Measurements from ENCODE around the gene TESPA1.

Gene TESPA1

DNA sequence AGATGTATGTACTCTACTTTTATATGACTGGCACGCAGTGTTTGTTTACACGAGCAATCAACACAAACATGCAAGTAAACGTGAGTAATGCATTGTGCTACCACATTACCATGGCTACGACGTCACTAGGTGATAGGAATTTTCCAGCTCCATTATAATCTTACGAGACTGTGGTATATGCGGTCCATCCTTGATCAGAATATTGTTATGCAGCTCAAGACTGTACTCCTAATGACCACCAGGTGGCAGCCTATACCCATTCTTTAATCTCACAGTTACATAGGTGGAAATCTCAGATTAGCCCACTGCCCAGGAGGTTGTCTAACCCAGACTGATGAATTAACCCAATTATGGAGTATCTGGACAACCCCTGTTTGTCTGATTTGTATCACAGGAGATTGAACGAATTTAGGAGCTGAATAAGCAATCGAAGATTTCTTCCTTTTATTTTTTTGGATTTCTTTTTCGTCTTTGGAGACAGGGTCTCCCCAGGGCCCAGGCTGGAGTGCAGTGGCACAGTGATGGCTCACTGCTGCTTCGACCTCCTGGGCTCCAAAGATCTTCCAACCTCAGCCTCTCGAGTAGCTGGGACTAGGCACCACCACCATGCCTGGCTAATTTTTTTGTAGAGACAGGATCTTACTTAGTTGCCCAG lies 8.7 kb upstream of the TESPA1 start:
- Histone ChIP-seq H3K27ac (ENCODE audit: low read length) (no peak overlapping the region), H3K27me3 (ENCODE audit: low read depth, low read length) (no peaks in the 10 kb centered on the region), H3K4me3 (ENCODE audit: low read length) (peak overlapping the region; percentile 30; the same call in 1 of the 2 replicates), H3K36me3 (replicated peaks; ENCODE audit: low read depth, low read length) (no peaks in the 10 kb centered on the region), H3K4me2 (ENCODE audit: low read length) (peak overlapping the region; percentile 57), H3K79me2 (ENCODE audit: low read length) (no peaks in the 10 kb centered on the region), H3K4me1 (ENCODE audit: low read length) (peaks cover 47% of the 10 kb centered on the region), H2AFZ (ENCODE audit: low read depth, low read length) (no peak overlapping the region), H3K9me3 (ENCODE audit: insufficient read depth, low read length) (no peaks in the 10 kb centered on the region), H3K9ac (ENCODE audit: low read length) (no peak overlapping the region), H4K20me1 (ENCODE audit: insufficient read depth, low read length) (no peaks in the 10 kb centered on the region)
- no peak for TF ChIP-seq EZH2phosphoT487 (IDR thresholded peaks at IDR 0.05; ENCODE audit: low read depth)
- TF ChIP-seq, protein P1, sequence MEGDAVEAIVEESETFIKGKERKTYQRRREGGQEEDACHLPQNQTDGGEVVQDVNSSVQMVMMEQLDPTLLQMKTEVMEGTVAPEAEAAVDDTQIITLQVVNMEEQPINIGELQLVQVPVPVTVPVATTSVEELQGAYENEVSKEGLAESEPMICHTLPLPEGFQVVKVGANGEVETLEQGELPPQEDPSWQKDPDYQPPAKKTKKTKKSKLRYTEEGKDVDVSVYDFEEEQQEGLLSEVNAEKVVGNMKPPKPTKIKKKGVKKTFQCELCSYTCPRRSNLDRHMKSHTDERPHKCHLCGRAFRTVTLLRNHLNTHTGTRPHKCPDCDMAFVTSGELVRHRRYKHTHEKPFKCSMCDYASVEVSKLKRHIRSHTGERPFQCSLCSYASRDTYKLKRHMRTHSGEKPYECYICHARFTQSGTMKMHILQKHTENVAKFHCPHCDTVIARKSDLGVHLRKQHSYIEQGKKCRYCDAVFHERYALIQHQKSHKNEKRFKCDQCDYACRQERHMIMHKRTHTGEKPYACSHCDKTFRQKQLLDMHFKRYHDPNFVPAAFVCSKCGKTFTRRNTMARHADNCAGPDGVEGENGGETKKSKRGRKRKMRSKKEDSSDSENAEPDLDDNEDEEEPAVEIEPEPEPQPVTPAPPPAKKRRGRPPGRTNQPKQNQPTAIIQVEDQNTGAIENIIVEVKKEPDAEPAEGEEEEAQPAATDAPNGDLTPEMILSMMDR (IDR thresholded peaks at IDR 0.05; ENCODE audit: low read depth, low read length): peak; percentile 86

DNA sequence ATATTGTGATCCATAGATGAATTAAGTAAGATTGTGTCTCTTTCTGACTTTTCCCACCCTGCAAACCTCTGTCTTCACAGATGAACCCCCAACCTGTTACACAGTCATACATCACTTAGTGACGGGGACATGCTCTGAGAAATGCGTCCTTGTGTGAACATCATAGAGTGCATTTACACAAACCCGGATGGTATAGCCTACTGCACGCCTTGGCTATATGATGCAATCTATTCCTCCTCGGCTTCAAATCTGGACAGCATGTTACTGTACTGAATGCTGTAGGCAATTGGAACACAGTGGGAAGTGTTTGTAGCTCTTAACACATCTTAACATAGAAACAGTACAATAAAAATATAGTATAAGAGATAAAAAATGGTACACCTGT lies 7.4 kb upstream of the TESPA1 start:
- H3K36me3 ChIP-seq (replicated peaks; ENCODE audit: low read depth, low read length): no peaks in the 10 kb centered on the region
- H3K9me3 ChIP-seq (ENCODE audit: insufficient read depth, low read length): no peaks in the 10 kb centered on the region
- peak overlapping the region; percentile 67 for H3K9ac ChIP-seq (ENCODE audit: low read length)
- peaks cover 48% of the 10 kb centered on the region for H3K4me1 ChIP-seq (ENCODE audit: low read length)
- no peaks in the 10 kb centered on the region for H3K79me2 ChIP-seq (ENCODE audit: low read length)
- no peaks in the 10 kb centered on the region for H4K20me1 ChIP-seq (ENCODE audit: insufficient read depth, low read length)
- peak overlapping the region; percentile 56 for H3K4me3 ChIP-seq (ENCODE audit: low read length)
- no peaks in the 10 kb centered on the region for H3K27me3 ChIP-seq (ENCODE audit: low read depth, low read length)
- peak overlapping the region; percentile 95 for H3K27ac ChIP-seq (ENCODE audit: low read length)
- peak overlapping the region; percentile 87 for H3K4me2 ChIP-seq (ENCODE audit: low read length)
- TF ChIP-seq, protein P1 (IDR thresholded peaks at IDR 0.05; ENCODE audit: low read depth, low read length): no peak
- TF ChIP-seq EZH2phosphoT487 (IDR thresholded peaks at IDR 0.05; ENCODE audit: low read depth): no peak
- peak overlapping the region; percentile 63; the same call in 1 of the 2 replicates for H2AFZ ChIP-seq (ENCODE audit: low read depth, low read length)

GRCh38 chr12:54991161-54991990 lies 6.8 kb upstream of the TESPA1 start:
- Histone ChIP-seq H3K4me1 (ENCODE audit: low read length) (peaks cover 48% of the 10 kb centered on the region), H4K20me1 (ENCODE audit: insufficient read depth, low read length) (no peaks in the 10 kb centered on the region), H2AFZ (ENCODE audit: low read depth, low read length) (peak overlapping the region; percentile 63; the same call in 1 of the 2 replicates), H3K9ac (ENCODE audit: low read length) (peak overlapping the region; percentile 67), H3K4me3 (ENCODE audit: low read length) (peak overlapping the region; percentile 56), H3K79me2 (ENCODE audit: low read length) (no peaks in the 10 kb centered on the region), H3K27me3 (ENCODE audit: low read depth, low read length) (no peaks in the 10 kb centered on the region), H3K9me3 (ENCODE audit: insufficient read depth, low read length) (no peaks in the 10 kb centered on the region), H3K4me2 (ENCODE audit: low read length) (peak overlapping the region; percentile 87), H3K27ac (ENCODE audit: low read length) (peak overlapping the region; percentile 95), H3K36me3 (replicated peaks; ENCODE audit: low read depth, low read length) (no peaks in the 10 kb centered on the region)
- TF ChIP-seq, protein P1 (IDR thresholded peaks at IDR 0.05; ENCODE audit: low read depth, low read length): no peak
- TF ChIP-seq EZH2phosphoT487 (IDR thresholded peaks at IDR 0.05; ENCODE audit: low read depth): no peak

GRCh38 chr12:54989829-54990228 lies 5.3 kb upstream of the TESPA1 start:
- Histone ChIP-seq H3K9me3 (ENCODE audit: insufficient read depth, low read length) (no peaks in the 10 kb centered on the region), H3K4me3 (ENCODE audit: low read length) (no peak overlapping the region), H3K4me2 (ENCODE audit: low read length) (no peak overlapping the region), H3K4me1 (ENCODE audit: low read length) (peaks cover 56% of the 10 kb centered on the region), H3K27me3 (ENCODE audit: low read depth, low read length) (no peaks in the 10 kb centered on the region), H3K36me3 (replicated peaks; ENCODE audit: low read depth, low read length) (no peaks in the 10 kb centered on the region), H3K9ac (ENCODE audit: low read length) (no peak overlapping the region), H3K27ac (ENCODE audit: low read length) (no peak overlapping the region), H3K79me2 (ENCODE audit: low read length) (no peaks in the 10 kb centered on the region), H4K20me1 (ENCODE audit: insufficient read depth, low read length) (no peaks in the 10 kb centered on the region), H2AFZ (ENCODE audit: low read depth, low read length) (no peak overlapping the region)
- TF ChIP-seq, protein P1 (IDR thresholded peaks at IDR 0.05; ENCODE audit: low read depth, low read length): no peak
- TF ChIP-seq EZH2phosphoT487 (IDR thresholded peaks at IDR 0.05; ENCODE audit: low read depth): no peak

Data from OCI-LY3 (cell line).